ENCODE measurements around the gene DDX27.
A peak's percentile ranks its signal among the peaks of the same experiment; 100 is the strongest.

GRCh38 chr20:49282584-49283171, 63.5 kb downstream of the DDX27 start:
- TF ChIP-seq RAD21 (IDR thresholded peaks at IDR 0.05; ENCODE audit: low read length), result no peak
- no peak for TF ChIP-seq CHD2 (IDR thresholded peaks at IDR 0.05; ENCODE audit: low read length, partially characterized antibody)
- TF ChIP-seq CTCF (IDR thresholded peaks at IDR 0.05), result no peak
- no peak for TF ChIP-seq NRF1 (IDR thresholded peaks at IDR 0.05; ENCODE audit: low read depth, low read length)
- TF ChIP-seq MEF2A (IDR thresholded peaks at IDR 0.05; ENCODE audit: borderline replicate concordance, low read depth), result no peak
- TF ChIP-seq FOXM1 (IDR thresholded peaks at IDR 0.05; ENCODE audit: low read depth), result no peak
- TF ChIP-seq RFX5 (IDR thresholded peaks at IDR 0.05; ENCODE audit: low read length), result no peak
- no peak for TF ChIP-seq PBX3 (IDR thresholded peaks at IDR 0.05)
- TF ChIP-seq JUND (IDR thresholded peaks at IDR 0.05), result 0 out of 2 replicates have a peak, but pooled peaks have one; percentile 13
- TF ChIP-seq ZBTB33 (IDR thresholded peaks at IDR 0.05; ENCODE audit: borderline replicate concordance, low read depth), result no peak
- TF ChIP-seq USF2 (IDR thresholded peaks at IDR 0.05; ENCODE audit: borderline replicate concordance, low read depth, low read length), result no peak
